Measurements from ENCODE around the gene RECQL5. TPM values are rescaled to one million over a fixed set of nuclear protein-coding genes. Genes with fewer than 3 reads are reported as not detected.
A peak's percentile ranks its signal among the peaks of the same experiment; 100 is the strongest.

The RECQL5 gene
- total RNA-seq, 1 donor from 2014 or later: 14.3 TPM

GRCh38 chr17:75691371-75691791 lies 24.4 kb upstream of the RECQL5 start:
- no peak for DNase-seq
- ATAC-seq: no peak
- intact Hi-C loops (cut with micrococcal nuclease): no loop called here

GRCh38 chr17:75689441-75689873 lies 22.5 kb upstream of the RECQL5 start:
- ATAC-seq: no peak
- intact Hi-C loops (cut with micrococcal nuclease): no loop called here

GRCh38 chr17:75688209-75688825 lies 21.4 kb upstream of the RECQL5 start:
- intact Hi-C loops (cut with micrococcal nuclease): no loop called here
- ATAC-seq: no peak
- no peak for DNase-seq

More at GRCh38 chr17:75689441-75689873, 22.5 kb upstream of the RECQL5 start:
- no peak for DNase-seq

- intact Hi-C loops (cut with micrococcal nuclease): no loop called here
- no peak for DNase-seq
- ATAC-seq: peak; percentile 10
Observed at GRCh38 chr17:75685499-75685898, 18.5 kb upstream of the RECQL5 start.

GRCh38 chr17:75684924-75685323 lies 18.0 kb upstream of the RECQL5 start:
- intact Hi-C loops (cut with micrococcal nuclease): loop anchor here (5.0 kb wide), 1 partner anchor 62 kb away; no protein-coding TSS in a partner anchor
- DNase-seq (no peak), ATAC-seq (peak; percentile 18)

- DNase-seq (no peak), ATAC-seq (peak; percentile 31)
- intact Hi-C loops (cut with micrococcal nuclease): loop anchor here (5.0 kb wide), 1 partner anchor 63 kb away; no protein-coding TSS in a partner anchor
Observed at GRCh38 chr17:75684249-75684648, 17.3 kb upstream of the RECQL5 start.

- intact Hi-C loops (cut with micrococcal nuclease): loop anchor here (5.0 kb wide), 1 partner anchor 64 kb away; no protein-coding TSS in a partner anchor
- no peak for ATAC-seq
- DNase-seq: no peak
Observed at GRCh38 chr17:75683583-75683982, 16.6 kb upstream of the RECQL5 start.

- ATAC-seq: no peak
- intact Hi-C loops (cut with micrococcal nuclease): loop anchor here (5.0 kb wide), 1 partner anchor 66 kb away; no protein-coding TSS in a partner anchor
- no peak for DNase-seq
Observed at GRCh38 chr17:75681289-75681688, 14.3 kb upstream of the RECQL5 start.

- ATAC-seq (no peak), DNase-seq (no peak)
- intact Hi-C loops (cut with micrococcal nuclease): loop anchor here (5.0 kb wide), 1 partner anchor 67 kb away; no protein-coding TSS in a partner anchor
Observed at GRCh38 chr17:75680431-75680830, 13.5 kb upstream of the RECQL5 start.

- intact Hi-C loops (cut with micrococcal nuclease): loop anchor here (5.0 kb wide), 1 partner anchor 68 kb away; no protein-coding TSS in a partner anchor
Observed at GRCh38 chr17:75679706-75680211, 12.8 kb upstream of the RECQL5 start.

GRCh38 chr17:75676461-75676860 lies 9.5 kb upstream of the RECQL5 start:
- intact Hi-C loops (cut with micrococcal nuclease): no loop called here
- ATAC-seq: no peak
- DNase-seq: no peak

More at GRCh38 chr17:75679706-75680211, 12.8 kb upstream of the RECQL5 start:
- ATAC-seq (peak; percentile 74), DNase-seq (peak; percentile 47)

GRCh38 chr17:75673487-75673886 lies 6.5 kb upstream of the RECQL5 start:
- DNase-seq (no peak), ATAC-seq (no peak)
- intact Hi-C loops (cut with micrococcal nuclease): loop anchor here (5.0 kb wide), 1 partner anchor 79 kb away; no protein-coding TSS in a partner anchor

GRCh38 chr17:75672011-75672410 lies 5.1 kb upstream of the RECQL5 start:
- ATAC-seq (no peak), DNase-seq (no peak)
- intact Hi-C loops (cut with micrococcal nuclease): loop anchor here (5.0 kb wide), 1 partner anchor 80 kb away; no protein-coding TSS in a partner anchor

GRCh38 chr17:75670868-75671267 lies 3.9 kb upstream of the RECQL5 start:
- no peak for ATAC-seq
- intact Hi-C loops (cut with micrococcal nuclease): loop anchor here (5.0 kb wide), 1 partner anchor 81 kb away; no protein-coding TSS in a partner anchor

GRCh38 chr17:75668489-75668888 lies 1.5 kb upstream of the RECQL5 start:
- intact Hi-C loops (cut with micrococcal nuclease): no loop called here
- ATAC-seq (no peak), DNase-seq (no peak)

More at GRCh38 chr17:75670868-75671267, 3.9 kb upstream of the RECQL5 start:
- no peak for DNase-seq

- DNase-seq: no peak
- ATAC-seq: no peak
- intact Hi-C loops (cut with micrococcal nuclease): no loop called here
Observed at GRCh38 chr17:75667825-75668224, 871 bp upstream of the RECQL5 start.

GRCh38 chr17:75665981-75666380 lies 973 bp downstream of the RECQL5 start:
- ATAC-seq (no peak), DNase-seq (no peak)
- intact Hi-C loops (cut with micrococcal nuclease): no loop called here

- DNase-seq (no peak), ATAC-seq (no peak)
- intact Hi-C loops (cut with micrococcal nuclease): no loop called here
Observed at GRCh38 chr17:75664099-75664549, 2.8 kb downstream of the RECQL5 start.

GRCh38 chr17:75662511-75662910 lies 4.4 kb downstream of the RECQL5 start:
- intact Hi-C loops (cut with micrococcal nuclease): no loop called here
- no peak for DNase-seq
- no peak for ATAC-seq

GRCh38 chr17:75661531-75661930 lies 5.4 kb downstream of the RECQL5 start:
- ATAC-seq: no peak
- intact Hi-C loops (cut with micrococcal nuclease): no loop called here
- no peak for DNase-seq
